ENCODE data around the gene GSTM5. TPM values are rescaled to one million over a fixed set of nuclear protein-coding genes. Genes with fewer than 3 reads are reported as not detected.

The GSTM5 gene
- total RNA-seq, 1 experiment from 2014 or later = not detected

- H3K9me3 Mint-ChIP-seq = no peaks in the 10 kb centered on the region
Measured at GRCh38 chr1:109764561-109765482, 52.8 kb downstream of the GSTM5 start.

More at GRCh38 chr1:109764561-109765482, 52.8 kb downstream of the GSTM5 start:
- no peak overlapping the region for H2BK120ac ChIP-seq (ENCODE audit: low read depth, low read length, poor library complexity, severe bottlenecking)
- H2BK12ac ChIP-seq (ENCODE audit: insufficient read length, low read depth, low read length) = no peak overlapping the region
- H3K18ac ChIP-seq (ENCODE audit: insufficient read length, low read depth, low read length) = no peak overlapping the region
- peak overlapping the region in 1 of 3 experiments; percentile 39; a peak in 1 of 7 replicates for H3K27ac Mint-ChIP-seq
- no peak overlapping the region for H2BK20ac ChIP-seq (ENCODE audit: low read depth, low read length, poor library complexity, severe bottlenecking)
- no peak overlapping the region for H2AK5ac ChIP-seq (ENCODE audit: insufficient read length, low read length)
- H3K9ac ChIP-seq (ENCODE audit: extremely low read depth, insufficient read length, low read length) = no peak overlapping the region
- no peak overlapping the region for H3K4me2 ChIP-seq (ENCODE audit: insufficient read depth, insufficient read length, low read length)
- no peak for DNase-seq
- no peaks in the 10 kb centered on the region for H3K23me2 ChIP-seq (ENCODE audit: insufficient read length, low read depth, low read length, poor library complexity, severe bottlenecking)
- H3T11ph ChIP-seq (ENCODE audit: low read length) = no peak overlapping the region
- H2AFZ ChIP-seq (ENCODE audit: low read length) = no peak overlapping the region
- H3K56ac ChIP-seq (ENCODE audit: insufficient read length, low read depth, low read length) = no peak overlapping the region
- no CpG with 5 or more reads among the region's 13 CpGs for WGBS (ENCODE audit: extremely low coverage, insufficient read length, low lambda C conversion rate)
- no peak overlapping the region for H3K4me3 Mint-ChIP-seq
- H3K27ac ChIP-seq (ENCODE audit: insufficient read length, low read depth, low read length) = no peak overlapping the region
- H2BK5ac ChIP-seq (ENCODE audit: insufficient read length, low read length) = no peak overlapping the region
- no peak overlapping the region for H3K4ac ChIP-seq (ENCODE audit: low read depth, low read length)
- H3K9me3 ChIP-seq (ENCODE audit: control insufficient read depth, low read depth, low read length) = no peaks in the 10 kb centered on the region
- no peak overlapping the region for H4K5ac ChIP-seq (ENCODE audit: insufficient read length, low read depth, low read length)
- H3K4me1 ChIP-seq (ENCODE audit: insufficient read depth, low read length) = no peaks in the 10 kb centered on the region
- no peak overlapping the region for H3K14ac ChIP-seq (ENCODE audit: insufficient read depth, low read length)
- peaks cover 4 to 5% of the 10 kb centered on the region in 2 experiments; a peak in 2 of 4 replicates for H3K4me1 Mint-ChIP-seq
- H3K23ac ChIP-seq (ENCODE audit: insufficient read length, low read depth, low read length) = no peak overlapping the region
- no peak for TF ChIP-seq CTCF (conservative IDR thresholded peaks at IDR 0.05)
- no peak overlapping the region for H4K8ac ChIP-seq (replicated peaks; ENCODE audit: insufficient read length, low read depth, low read length)
- no peak overlapping the region for H2BK15ac ChIP-seq (ENCODE audit: low read depth, low read length)
- no peaks in the 10 kb centered on the region for H3K27me3 ChIP-seq (ENCODE audit: insufficient read depth, low read length)
- no peaks in the 10 kb centered on the region for H3K79me1 ChIP-seq (ENCODE audit: insufficient read depth, low read depth, low read length, poor library complexity, severe bottlenecking)
- no peaks in the 10 kb centered on the region for H3K36me3 Mint-ChIP-seq (ENCODE audit: insufficient read depth in 1 of 3, low read depth in 3 of 3)
- no peaks in the 10 kb centered on the region for H4K20me1 ChIP-seq (ENCODE audit: control insufficient read depth, insufficient read depth, insufficient read length)
- H4K91ac ChIP-seq (ENCODE audit: insufficient read length, low read depth, low read length) = no peak overlapping the region
- peaks cover 3% of the 10 kb centered on the region; the same call in 1 of the 2 replicates for H3K27me3 Mint-ChIP-seq (ENCODE audit: low read depth)
- no peaks in the 10 kb centered on the region for H3K79me2 ChIP-seq (ENCODE audit: insufficient read depth, low read length)

Measured in H9 (cell line).